ENCODE results near the gene GAN.

- TF ChIP-seq POLR2A (IDR thresholded peaks at IDR 0.05; ENCODE audit: low read depth, low read length): no peak
- no peak for TF ChIP-seq POLR2AphosphoS5 (IDR thresholded peaks at IDR 0.05; ENCODE audit: low read depth, low read length)
- no peak for TF ChIP-seq TAF1 (IDR thresholded peaks at IDR 0.05; ENCODE audit: borderline replicate concordance, low read depth, low read length)
These were observed 23.6 kb upstream of the GAN start for GRCh38 chr16:81291117-81291516.
